GM21447 (cell line): ENCODE results near the gene CBX4.

Source experiments
- ATAC-seq: cut with Tn5 transposase; IDR thresholded peaks from one replicate; pipeline ENCODE4 v1.9.1; 2021; ENCODE audit not compliant: unreplicated experiment

Gene CBX4

GRCh38 chr17:79842656-79843473 lies 3.6 kb upstream of the CBX4 start:
- no peak for ATAC-seq

DNA sequence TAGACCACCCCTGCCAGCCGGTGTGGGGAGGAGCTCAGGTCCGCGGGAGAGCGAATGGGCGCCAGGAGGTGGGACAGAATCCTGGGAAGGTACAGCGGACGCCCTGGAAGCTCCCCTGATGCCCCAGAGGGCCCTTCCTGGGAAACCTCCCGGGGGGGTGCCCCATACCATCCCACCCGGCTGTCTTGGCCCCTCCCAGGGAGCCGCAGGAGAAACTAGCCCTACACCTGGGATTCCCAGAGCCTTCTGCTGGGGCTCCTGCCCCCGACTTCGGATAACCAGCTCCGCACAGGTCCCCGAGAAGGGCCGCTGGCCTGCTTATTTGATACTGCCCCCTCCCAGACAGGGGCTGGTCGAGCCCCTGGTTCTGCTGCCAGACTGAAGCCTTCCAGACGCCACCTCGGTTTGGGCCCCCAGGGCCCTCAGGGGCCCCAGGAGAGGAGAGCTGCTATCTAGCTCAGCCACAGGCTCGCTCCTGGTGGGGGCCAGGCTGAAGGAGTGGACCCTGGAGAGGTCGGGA lies 3.0 kb upstream of the CBX4 start:
- no peak for ATAC-seq

GRCh38 chr17:79841369-79842135 lies 2.3 kb upstream of the CBX4 start:
- ATAC-seq = no peak

DNA sequence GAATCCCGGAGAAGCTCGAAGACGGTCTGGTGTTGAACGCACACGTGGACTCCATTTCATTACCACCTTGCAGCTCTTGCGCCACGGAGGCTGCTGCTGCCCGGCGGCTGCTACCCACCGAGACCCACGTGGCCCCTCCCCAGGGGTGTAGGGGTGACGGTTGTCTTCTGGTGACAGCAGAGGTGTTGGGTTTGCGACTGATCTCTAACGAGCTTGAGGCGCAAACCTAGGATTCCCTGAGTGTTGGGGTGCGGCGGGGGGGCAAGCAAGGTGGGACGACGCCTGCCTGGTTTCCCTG lies 1.7 kb upstream of the CBX4 start:
- ATAC-seq = no peak

- ATAC-seq = no peak
Measured at GRCh38 chr17:79840269-79840988, 1.2 kb upstream of the CBX4 start.

DNA sequence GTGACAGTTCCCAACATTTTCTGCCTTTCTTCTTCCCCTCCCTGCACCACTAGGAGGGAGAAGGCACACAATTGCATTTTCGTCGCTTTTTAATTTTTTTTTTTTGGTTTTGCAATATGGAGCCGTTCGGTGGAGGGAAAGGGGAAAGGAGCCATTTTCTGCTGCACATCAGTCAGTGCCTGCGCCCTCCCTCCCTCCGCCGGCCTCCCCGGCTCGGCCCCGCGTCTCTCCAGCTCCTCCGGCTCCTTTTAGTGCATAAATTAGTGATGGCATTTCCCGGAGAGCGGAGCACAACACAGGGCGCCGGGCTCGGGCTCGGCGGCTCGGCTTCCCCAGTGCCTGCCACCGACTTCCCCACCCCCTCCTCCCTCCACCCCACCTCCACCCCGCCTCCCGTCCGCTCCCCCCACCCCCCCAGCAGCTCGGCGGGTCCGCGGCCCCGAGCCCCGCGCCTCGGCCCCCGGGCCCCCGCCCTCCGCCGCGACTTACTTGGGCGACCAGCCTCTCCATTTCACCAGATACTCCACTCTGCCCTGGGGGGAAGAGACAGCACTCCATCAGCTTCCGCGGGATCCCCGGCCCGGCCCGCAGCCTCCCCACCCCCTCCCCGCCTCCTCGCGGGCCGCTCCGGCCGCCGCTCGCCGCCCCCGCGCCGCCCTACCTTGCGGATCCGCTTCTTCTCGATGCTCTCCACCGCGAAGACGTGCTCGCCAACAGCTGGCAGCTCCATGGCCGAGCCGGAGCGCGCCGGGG lies 542 bp downstream of the CBX4 start:
- ATAC-seq = no peak

DNA sequence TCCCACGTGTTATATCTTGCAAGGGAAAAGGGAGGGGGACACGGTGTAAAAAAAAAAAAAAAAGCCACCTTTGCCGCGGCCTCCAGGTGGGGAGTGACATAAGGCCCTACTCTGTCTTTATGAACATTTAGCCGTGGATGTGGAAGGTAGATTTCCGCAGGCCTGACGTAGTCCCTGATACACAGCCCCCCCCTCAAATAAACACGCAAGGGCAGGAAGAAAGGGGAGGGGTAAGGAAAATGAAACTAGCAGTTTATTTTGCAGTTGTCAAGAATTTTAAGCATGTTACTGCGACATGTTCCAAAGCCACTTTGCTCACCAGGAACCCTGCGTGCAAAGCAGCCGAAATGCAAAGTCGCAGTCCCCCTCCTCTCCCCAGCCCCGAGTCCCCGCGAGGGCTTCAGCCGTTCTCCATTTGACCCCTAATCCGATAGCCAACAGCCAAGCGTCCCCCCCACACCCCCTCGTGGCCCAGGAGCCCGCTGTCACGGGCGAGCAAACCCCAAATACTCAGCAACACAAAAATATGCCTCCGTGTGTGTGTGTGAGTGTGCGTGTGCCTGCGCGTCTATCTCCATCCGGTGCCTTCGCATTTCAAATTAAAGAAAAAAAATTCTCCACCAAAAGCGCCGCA lies 1.2 kb downstream of the CBX4 start:
- ATAC-seq = no peak

DNA sequence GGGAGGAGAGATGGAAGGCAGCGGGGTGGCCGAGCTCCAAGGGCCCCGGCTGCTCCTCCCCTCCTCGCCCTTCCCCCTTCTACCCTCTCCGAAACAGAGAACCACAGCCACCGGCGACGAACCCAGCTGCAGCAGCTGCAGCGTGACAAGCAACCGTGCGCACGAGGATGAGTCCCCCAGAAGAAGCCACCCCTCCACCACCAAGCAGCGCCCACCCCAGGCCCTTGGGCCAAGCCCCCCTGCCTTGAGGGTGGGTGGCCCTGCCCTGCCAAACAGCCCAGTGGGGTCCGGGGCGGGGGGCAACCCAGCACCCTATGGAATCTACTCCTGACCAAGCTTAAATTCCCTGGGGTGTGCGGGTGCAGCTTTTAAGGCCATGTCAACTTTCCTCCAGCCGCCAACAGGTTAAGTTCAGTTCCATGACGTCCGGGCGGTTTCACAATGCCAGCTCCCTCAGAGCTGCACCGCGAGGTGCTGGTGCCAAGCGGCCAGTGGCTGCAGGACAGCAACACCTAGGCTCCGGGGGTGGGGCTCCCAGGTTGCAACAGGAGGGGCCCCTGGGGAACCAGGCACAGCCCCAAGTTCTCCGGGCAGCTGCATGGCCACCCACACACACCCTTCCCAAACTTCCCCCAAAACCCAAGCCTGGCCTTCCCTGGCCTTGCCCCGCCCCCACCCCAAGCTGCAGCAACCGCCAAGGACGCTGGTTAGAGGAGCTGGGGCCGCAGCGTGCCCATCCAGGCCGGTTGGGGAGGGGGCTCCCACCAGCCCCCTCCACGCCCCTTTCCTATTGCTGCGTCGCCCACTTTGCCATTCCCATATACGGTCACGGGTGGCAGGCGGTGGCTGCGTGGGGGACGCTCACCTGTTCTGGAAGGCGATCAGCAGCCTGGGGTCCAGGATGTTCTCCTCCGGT lies 2.0 kb downstream of the CBX4 start:
- peak; percentile 37 for ATAC-seq

DNA sequence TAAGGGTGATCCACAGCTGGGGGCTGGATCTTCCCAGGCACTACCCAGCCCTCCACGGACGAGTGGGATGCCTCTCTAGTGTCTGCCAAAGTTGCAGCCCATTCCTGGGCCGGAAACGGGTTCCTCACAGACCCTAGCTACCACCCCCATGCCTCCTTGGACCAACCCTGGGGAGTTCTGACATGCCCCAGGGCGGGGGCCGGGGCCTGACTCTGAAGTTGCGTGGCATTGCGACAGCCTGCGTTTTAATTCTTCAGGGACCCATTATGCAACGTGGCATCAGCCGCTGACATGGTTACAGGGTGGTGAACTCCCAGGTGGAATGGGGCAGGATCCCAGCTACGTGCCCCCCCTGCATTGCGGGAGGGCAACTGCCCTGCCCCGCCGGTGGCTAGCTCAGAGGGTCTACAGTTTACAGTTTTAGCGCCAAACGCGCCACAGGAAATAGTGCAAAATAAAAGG lies 2.7 kb downstream of the CBX4 start:
- ATAC-seq = no peak

DNA sequence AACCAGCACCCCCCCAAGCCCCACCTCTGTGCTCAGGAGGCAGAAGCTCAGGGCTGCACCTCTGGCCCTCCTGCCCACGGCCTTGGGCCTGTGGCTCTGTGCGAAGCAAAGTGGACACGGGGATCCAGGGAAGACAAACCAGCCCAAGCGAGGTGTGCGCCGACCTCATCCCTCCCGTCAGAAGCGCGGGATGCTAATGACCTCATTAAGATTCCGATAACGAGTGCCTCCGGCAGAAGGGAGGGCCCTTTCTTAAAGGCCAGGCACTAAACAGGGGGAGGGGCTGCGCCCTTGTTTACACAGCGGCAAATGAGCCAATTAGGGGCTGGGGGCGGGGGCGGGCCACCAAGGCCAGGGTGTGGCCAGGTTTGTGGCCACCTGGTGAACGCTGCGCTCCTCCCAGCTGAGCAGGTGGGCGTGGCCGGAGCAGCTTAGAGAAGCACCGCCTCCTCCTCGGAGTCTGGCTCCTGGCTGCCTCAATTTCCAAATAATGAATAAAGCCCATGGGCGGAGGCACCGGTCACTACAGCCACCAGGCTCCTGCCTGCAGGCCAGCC lies 3.2 kb downstream of the CBX4 start:
- no peak for ATAC-seq

DNA sequence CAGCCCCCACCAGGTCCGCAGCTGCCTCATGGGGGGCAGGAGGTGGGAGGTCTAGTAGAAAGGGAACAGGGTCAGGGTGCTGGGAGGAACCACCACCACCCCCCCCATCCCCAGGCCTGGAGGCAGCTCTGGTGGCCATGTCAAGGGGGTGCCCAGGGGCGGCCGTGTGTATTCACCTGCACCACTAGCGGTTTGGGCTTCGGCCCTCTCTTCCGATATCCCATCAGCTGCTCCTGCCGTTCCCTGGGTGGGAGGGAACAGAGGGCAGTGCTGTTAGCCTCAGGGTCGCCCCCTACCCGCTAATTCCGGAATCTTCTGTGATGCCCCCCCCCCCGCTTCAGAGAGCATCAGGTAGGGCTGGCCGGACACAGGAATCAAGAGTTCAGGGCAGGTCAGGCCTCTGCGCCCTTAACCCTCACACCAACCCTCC lies 3.8 kb downstream of the CBX4 start:
- no peak for ATAC-seq

DNA sequence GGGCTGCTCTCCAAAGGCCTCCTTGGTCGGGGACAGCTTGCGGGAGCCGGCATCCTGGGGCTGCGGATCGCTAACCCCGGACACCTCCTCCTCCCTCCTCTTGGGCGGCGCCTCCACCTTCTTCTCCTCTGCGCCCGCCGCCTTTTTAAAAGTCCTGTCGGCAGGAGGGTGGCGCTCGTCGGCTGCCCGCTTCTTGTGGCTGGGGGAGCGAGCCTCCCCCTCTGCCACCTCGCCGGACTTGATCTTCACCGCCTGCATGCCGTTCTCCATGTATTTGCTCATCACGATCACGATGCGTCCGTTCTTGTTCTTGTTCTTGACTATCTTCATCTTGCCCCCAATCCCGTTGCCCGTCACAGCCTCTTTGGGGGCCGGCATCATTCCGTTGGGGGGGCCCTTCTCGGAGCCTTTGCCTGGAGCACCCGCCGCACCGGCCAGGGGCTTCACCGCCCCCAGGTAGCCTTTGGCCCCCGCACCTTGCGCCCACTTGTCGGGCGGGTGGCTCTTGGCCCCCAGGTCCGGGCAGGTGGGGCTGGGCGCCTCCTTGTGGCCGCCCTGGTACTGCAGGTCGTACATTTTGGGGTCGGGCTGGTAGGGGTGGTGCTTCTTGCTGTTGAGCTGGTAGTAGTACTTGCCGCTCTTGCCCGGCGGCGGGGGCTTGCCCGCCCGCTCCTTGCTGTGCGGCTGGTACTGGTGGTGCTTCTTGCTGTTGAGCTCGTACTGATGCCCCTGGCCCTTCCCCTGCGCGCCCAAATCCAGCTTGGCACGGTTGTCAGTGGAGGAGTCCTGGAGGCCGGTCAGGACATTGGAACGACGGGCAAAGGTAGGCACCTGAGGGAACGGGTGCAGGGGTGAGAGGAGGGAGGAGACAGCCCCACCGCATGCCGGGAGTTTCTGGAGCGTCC lies 4.4 kb downstream of the CBX4 start:
- no peak for ATAC-seq

DNA sequence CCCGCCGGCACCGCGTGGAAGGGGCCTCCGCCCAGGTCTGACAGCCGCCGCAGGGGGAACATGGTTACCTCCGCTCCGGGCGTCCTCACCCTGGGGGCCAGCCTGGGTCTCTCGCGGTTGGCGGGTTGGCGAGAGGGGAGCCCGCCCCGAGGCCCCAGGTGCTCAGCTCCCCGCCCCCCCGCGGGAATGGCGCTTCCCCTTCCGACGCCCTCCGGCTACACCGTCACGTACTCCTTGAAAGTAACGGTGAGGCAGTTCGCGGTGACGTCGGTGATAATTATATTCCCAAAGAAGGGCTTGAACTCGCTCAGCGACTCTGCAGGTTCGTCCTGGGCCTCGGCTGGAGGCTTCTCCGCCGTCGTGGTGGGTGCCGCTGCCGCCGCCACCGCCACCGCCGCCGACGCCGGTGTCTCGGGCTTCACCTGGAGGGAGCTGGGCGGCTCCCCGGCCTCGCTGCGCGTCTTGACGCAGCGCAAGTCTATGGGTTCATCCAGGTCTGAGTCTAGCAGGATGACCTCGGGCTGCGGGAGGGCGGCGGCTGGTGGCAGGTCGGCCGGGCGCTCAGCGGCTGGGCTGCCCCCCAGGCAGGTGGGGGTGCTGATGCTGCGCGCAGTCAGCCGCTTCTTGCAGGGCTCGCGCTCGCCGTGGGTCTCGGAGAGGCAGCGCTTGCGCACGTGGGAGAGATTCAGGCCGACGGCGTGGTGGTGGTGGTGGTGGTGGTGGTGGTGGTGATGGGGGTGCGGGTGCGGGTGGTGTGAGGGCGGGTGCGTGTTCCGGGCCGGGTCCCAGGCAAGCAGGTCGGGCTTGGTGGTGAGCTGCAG lies 5.3 kb downstream of the CBX4 start:
- no peak for ATAC-seq

DNA sequence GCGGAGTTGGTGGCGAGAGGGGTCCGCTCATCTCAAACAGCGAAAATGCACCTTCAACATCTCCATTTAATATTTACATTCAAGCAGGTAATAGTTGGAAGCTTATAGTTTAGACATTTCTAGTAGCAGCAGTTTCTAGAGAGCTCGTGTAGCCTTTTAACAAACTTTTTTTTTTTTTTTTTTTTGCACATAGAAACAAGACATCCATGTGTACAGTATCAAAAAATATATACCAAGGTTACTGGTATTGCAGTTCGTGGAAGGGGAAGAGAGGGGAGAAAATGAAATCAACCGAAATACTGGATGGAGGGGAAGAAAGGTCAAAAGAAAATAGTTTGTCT lies 6.2 kb downstream of the CBX4 start:
- no peak for ATAC-seq

DNA sequence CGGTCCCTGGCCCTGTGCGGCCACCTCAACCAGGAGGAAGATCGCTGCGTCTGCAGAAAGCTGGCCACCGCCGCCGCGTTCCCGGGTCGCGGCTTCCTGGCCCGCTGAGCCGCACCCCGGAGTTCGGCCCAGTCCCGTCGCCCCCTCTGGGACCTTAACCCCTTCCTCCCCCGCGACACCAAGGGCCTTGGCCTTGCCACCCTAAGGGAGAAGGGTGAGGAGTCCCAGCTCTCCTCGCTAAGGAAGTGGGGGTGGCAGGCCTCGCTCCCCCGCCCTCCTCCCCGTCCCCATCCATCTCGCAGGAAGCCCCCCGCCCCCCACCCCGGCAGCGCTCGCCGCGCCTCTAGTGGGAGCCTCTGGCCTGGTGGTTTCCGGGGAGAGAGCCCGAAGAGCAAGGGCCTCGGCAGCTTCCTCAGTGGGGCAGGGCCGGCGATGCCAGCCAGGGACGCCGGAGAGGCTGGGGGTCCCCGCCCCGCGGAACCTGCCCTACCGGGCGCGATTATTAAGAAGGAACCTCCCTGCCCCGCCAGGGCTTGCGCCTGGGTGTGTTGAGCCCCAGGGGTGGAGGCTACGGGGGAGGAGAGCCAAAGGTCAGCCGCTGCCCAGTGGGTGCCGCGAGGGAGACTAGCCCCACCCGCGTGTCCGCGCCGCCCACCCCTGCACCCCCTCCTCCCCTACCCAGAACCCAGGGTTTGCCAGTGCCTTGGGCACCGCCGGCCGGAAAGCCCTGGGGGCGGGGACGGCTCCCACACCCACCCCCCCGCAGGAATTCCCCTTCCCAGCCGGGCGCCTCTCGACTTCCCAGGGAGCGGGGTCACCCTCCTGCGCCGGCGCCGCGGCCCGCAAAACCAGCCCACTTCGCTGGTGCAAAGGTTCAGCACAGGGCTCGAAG lies 6.8 kb downstream of the CBX4 start:
- no peak for ATAC-seq
